NK-92 (cell line): ENCODE data around the gene TRPM3.
"Not testable (repeated sequence)": the region's sequence is repeated elsewhere in the genome, so short reads cannot be mapped to it uniquely, and the experiment has no call there.

Experiments
- DNase-seq: peaks from one replicate; lab custom pipeline; 2025; ENCODE audit not compliant: unreplicated experiment; lab: John Stamatoyannopoulos, UW

Gene TRPM3

GRCh38 chr9:71001780-71002386 lies 119.5 kb downstream of the TRPM3 start:
- no peak for DNase-seq

GRCh38 chr9:70998962-70999361 lies 122.5 kb downstream of the TRPM3 start:
- DNase-seq: no peak

DNA sequence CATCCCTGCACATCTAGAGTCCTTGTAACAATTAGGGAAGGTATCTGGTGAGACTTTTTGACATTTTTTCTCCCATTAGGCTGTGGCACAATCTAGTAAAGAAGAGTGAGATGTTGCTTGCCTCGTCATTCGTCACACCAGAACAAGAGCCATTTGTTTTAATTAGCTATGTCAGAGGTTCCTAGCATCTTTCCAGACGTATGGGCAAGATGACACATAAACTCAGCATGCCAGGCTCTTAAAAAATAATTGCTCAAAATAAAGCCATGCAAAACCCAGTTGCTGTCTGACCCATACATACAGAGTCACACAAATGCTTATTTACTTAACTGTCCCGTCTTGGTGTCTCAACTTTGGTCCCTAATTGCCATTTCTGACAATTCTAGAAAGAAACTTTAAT lies 125.9 kb downstream of the TRPM3 start:
- no peak for DNase-seq

DNA sequence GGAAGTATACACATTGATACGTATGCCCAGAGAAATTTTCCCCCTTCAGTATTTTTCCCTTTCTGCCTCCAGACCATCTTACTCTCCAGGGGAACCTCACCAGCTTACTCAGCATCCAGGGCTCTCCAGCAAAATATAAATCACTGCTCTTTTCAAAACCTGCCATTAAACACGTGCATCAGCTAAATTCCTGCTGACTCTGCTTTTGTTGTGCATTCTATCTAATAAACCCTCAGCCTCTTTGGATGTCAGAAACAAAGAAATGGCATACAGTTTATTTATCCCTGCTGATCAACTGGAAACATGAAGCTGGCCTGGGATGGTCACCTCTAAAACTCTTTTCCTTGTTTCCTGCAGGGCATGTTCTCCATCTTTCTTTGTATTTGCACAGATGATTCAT lies 126.8 kb downstream of the TRPM3 start:
- DNase-seq: no peak

DNA sequence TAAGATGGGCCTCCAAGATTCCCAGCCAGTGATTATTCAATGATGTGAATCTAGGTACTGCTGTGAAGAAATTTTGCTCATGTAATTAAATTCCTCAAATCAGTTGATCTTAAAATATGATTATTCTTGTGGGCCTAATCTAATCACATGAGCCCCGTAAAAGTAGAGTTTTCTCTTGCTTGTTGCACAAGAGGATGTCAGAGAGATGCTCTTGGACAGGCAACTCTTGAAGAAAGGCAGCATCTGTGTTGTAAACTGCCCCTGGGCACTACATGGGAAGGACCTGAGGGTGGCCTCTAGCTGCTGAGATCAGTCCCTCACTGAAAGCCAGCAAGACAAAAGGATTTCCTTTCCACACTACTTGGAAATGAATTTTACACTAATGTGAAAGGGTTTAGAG lies 132.9 kb downstream of the TRPM3 start:
- DNase-seq: no peak

DNA sequence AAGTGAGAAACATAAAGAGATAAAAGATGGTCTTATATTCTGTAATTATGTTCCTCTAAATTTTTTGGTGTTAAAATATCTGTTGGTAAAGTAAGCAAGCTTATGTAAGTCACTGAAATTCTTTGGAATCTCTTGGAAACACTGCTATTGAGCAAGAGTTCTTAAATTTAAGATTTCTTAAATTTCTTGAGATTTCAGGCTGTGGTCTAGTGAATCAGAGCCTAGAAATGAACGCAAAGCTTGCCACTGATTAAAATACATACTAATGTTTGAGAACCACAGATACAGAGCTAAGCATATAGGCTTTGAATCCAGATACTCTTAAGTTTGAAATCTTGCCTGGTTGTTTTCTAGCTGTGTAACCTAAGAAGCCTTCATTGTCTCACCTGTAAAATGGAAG lies 133.4 kb downstream of the TRPM3 start:
- DNase-seq: no peak

- DNase-seq: no peak
Observed at GRCh38 chr9:70986984-70987383, 134.4 kb downstream of the TRPM3 start.

DNA sequence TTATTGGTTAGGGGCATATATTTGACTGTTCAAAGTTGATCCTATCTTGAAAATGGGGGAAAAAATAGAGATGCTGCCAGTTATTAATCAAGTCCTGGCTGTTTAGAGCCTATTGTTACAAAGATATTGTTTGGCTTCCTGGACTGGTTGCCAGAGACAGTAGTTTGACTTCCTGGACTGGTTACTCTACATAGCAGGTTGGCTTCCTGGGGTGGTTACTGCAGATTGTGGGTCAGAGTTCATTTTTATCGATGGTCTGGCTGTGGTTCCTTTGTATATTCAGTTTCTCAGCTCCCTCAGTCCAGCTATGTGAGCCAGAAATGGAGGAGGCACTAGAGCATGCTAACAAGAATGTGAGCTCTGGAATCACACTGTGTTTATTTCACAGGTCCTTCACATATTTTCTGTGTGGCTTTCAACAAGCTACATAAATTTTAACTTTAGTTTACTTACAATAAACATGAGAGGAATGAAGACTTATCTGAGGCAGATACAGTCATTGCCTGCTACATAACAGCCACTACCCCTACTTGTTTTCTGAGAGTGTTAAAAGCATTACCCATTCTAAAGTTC lies 137.6 kb downstream of the TRPM3 start:
- DNase-seq: no peak

DNA sequence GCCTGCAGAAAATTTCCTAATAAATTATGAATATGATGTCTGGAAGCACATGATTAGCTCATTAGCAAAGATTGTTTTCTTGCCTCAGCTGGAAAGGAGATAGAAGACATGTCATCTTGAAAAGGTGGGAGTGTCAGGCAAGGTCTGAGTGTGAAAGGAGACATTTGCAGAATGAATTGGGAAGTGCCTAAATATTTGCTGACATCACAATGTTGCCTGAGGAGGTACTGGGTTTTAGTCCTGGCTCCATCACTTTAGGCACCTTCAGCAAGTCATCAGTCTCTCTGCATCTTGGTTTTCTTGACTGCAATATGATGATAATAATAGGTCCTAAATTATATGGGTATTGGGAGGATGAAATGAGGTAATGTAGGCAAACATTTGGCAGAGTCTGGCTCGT lies 140.1 kb downstream of the TRPM3 start:
- no peak for DNase-seq

- DNase-seq: no peak
Observed at GRCh38 chr9:70979966-70980365, 141.5 kb downstream of the TRPM3 start.

DNA sequence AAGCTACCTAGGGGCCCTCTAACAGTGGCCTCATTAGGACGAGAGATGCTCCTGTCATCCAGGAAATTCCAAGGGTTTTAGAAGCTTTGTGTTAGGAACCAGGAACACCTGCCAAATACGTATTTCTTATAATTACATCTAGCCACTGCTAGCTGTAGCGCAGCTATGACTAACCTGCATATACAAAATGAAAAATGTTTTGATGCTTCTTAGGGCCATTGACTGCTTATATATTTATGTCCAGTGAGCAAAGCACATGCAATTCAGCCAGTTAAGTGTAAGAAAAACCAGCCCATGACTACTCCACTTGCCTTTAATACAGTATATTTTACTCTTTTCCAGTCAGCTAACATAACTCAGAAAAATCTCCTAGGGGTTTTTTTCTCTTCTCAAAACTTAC lies 143.3 kb downstream of the TRPM3 start:
- DNase-seq: no peak

DNA sequence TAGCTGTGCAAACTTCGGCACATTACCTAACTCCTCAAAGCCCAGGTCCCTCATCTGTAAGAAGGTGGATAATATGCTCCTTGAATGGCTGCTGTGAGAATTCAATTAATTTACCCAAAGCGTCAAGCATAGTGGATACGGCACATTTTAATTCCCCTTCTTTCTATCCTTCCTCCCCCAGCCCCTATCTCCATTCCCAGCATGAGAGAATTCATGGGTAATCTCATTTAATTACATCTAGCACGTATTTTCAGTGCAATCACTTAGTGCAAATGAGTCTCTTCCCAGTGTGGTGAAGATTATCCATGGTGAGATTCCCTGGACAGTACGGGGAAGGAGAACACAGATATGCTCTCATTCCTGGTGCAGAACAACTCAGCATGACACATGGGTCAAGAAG lies 145.6 kb downstream of the TRPM3 start:
- DNase-seq: no peak

GRCh38 chr9:70971723-70972122 lies 149.7 kb downstream of the TRPM3 start:
- no peak for DNase-seq

DNA sequence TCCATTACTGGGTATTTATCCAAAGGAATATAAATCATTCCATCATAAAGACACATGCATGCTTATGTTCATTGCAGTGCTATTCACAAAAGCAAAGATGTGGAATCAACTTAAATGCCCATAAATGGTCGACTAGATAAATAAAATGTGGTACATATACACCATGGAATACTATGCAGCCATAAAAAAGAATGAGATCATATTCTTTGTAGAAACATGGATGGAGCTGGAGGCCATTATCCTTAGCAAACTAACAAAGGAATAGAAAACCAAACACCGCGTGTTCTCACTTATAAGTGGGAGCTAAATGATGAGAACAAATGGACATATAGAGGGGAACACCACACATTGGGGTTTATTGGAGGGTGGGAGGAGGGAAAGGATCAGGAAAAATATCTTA lies 155.0 kb downstream of the TRPM3 start:
- not testable (repeated sequence) for DNase-seq

GRCh38 chr9:70964861-70965260 lies 156.6 kb downstream of the TRPM3 start:
- no peak for DNase-seq

DNA sequence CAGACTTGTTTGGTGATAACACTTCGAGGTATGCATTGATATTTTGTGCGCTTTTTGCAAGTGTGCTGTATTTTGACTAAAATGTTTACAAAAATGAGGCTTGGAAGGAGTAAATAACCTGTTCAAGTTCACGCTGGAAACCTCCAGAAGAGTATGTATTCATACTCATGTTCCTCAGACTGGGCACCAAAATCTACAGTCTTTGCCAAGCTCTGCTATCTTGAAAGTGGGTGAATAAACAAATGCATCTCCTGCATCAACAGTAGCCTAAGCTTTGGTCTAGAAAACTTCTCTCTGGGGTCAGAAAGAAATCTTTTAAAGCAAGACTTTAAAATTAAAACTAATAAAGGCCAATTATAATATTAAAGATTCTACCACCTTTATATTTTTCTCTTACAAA lies 157.9 kb downstream of the TRPM3 start:
- no peak for DNase-seq

GRCh38 chr9:70962761-70963440 lies 158.5 kb downstream of the TRPM3 start:
- DNase-seq: no peak

DNA sequence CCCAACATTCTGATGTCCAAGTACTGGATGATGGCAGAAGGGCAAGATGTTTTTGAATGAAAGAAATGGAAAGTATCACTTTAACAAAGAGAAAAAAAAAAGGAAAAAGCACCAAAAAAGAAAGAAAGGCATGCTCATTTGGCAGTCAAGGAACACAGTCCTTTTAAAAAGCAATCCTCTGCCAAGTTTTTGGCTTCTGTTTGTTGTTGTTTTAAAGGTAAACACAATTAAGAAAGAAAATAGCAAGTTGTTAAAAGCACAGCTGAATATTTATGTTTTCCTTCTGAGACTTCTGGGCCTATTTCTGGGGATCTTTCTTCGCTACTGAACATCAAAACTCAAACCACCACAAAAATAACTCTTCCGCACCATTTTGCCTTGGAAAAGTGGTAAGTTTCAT lies 162.1 kb downstream of the TRPM3 start:
- DNase-seq: no peak

GRCh38 chr9:70954596-70955143 lies 166.8 kb downstream of the TRPM3 start:
- DNase-seq: no peak

DNA sequence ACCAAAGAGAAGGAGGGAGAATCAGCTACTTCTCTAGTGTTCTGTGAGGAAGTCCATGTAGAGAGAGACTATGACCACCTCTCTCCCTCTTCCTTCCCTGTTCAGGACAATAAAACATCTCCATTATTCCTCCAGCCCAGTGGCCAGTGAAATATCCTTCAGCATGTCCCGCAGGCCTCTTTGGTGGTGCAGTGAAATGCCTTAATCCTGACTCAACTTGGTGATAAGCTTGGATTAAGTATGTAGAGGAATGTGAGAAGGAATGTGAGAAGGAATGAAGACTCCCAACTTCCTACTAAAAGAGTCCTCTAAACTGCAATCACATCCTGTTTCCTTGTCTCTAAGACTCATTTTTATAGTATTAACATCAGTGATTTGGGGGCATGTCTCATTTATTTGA lies 167.3 kb downstream of the TRPM3 start:
- DNase-seq: no peak

GRCh38 chr9:70951749-70952727 lies 169.4 kb downstream of the TRPM3 start:
- no peak for DNase-seq
